ENCODE results near the gene PRPS1L1.

DNA sequence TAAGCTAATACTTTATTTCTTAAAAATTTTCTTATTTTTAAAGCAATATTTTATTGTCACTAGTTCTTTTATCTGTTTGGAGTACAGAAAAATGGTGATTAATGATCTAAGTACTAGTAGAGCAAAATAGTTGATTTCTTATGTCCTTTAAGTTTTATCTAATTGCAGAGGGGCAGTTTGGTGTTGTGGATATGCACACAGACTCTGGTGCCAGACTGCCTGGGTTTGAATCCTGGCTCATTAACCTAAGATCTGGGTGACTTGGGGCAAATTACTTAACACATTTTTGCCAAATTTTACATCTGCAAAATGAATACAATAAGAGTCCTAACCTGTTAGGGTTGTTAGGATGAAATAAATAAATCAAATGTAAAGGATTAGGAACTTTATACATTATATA, 10.7 kb upstream of the PRPS1L1 start:
- TF ChIP-seq CTCF (optimal IDR thresholded peaks at IDR 0.05 in 1 of 3, IDR thresholded peaks at IDR 0.05 in 1 of 3, conservative IDR thresholded peaks at IDR 0.05 in 1 of 3; ENCODE audit: extremely low read depth in 1 of 3, insufficient read depth in 2 of 3, low read length in 3 of 3) (no peak), EZH2 (IDR thresholded peaks at IDR 0.05; ENCODE audit: low read length) (no peak)
